CMK (cell line): Measurements from ENCODE around the gene SAT1.

Source experiments
- DNase-seq: peaks from one replicate; pipeline ENCODE4 v3.0.0-alpha.2; 2010; ENCODE audit warnings: low read depth

SAT1 gene

DNA sequence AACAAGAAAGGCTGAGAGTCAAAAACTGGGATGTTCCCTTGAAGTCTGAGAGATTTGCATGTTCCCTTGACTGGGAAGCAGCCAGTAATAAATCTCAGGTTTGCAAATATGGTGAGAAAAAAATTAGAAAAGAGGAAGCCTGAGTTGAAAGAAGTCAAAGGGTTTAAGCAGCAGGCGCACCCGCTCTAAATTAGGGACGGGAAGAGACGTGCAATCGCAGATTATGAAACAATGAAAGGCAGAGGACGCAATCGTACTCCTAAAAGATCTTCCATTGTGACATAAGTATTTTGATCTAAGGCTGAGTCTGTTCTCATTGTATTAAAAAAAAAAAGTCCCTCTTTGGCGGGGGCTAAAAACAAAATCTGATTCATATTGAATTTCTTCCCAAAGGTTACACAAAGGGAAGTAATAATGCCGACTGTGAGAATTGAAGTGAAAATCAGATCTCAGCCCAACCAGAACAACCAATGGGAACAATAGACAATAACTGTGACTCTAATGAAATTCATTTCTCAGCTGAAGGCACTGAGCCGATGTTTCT lies 28.2 kb downstream of the SAT1 start:
- no peak for DNase-seq

DNA sequence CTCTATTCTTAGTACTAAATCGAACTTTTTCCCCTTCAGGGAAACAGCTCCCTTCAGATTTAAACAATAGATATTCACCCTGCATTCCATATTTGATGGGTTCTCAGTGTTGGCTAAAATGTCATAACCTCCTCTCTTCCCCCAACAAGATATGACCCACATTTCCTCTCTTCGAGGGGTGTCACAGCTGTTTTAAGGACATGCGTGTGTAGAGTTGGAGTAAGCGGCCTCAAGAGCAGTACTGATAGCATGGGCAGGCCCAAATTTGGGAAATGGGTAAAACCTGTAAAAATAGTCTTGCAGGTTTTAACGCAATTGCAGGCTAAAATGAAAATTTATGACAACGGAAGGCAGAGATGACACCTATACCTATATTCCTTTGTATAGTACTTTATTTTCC lies 28.7 kb downstream of the SAT1 start:
- DNase-seq, result no peak

DNA sequence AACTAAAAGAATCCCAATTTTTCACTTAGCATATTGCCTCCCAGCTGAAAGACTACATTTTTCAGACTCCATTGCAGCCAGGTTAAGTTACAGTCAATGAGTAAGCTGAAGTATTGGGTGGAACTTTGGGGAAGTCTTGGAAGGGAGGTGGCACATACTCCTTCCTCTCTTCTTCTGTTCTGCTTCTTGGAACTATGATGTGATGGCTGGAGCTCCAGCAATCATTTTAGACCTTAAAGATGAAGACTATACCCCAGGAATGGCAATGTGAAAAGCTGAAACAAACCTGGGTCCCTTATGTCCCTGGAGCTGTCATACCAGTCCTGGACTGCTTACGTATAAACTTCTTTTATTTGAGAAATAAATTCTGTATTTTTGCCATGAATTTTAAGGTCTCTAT lies 30.8 kb downstream of the SAT1 start:
- no peak for DNase-seq

DNA sequence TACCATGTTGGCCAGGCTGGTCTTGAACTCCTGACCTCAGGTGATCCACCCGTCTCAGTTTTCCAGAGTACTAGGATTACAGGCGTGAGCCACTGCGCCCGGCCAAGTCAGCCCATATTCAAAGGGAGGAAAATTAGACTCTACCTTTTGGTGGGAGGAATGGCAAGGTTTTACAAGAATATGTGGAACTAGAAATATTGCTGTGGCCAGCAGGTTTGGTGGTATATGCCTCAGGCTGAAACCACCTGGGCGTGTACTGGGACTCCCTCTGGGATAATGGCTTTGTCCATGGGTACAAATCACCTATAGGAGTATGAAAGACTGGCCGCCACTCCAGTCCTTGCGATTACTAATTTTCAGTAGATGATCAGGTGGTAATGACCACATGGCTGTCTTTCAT lies 32.4 kb downstream of the SAT1 start:
- DNase-seq, result no peak

DNA sequence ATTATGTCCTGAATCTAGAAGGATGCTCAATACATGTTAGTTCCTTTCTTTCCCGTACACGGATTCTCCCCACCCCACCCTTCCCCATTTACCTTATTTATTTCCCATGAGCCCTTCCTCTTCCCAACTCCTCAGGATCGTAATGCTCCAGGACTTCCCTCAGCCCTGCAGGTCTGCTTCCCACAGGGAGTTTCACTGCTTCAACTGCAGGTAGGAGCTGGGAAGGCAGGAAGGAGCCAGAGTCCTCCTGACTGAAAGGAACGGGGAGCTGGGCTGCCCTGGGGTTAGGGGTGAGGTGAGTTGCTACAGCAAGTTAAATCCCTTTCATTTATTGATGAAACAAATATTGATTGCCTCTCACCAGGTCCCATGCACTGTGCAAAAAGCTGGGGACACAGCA lies 33.2 kb downstream of the SAT1 start:
- no peak for DNase-seq

DNA sequence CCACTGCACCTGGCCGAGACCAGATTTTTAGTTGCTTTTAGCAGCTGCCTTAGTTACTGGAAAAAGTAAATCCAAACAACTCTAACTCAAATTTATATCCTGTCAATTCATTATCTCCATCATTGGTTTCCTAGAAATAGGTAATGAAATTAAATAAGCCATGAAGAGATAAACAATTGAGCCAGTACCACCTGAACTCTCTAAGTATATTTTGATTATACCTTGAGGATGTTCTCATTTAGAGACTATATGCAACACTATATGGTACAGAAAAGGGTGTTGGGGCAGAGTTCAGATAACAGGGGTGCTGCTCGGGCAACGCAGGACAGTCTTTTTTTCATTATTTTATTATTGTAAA lies 35.0 kb downstream of the SAT1 start:
- no peak for DNase-seq

DNA sequence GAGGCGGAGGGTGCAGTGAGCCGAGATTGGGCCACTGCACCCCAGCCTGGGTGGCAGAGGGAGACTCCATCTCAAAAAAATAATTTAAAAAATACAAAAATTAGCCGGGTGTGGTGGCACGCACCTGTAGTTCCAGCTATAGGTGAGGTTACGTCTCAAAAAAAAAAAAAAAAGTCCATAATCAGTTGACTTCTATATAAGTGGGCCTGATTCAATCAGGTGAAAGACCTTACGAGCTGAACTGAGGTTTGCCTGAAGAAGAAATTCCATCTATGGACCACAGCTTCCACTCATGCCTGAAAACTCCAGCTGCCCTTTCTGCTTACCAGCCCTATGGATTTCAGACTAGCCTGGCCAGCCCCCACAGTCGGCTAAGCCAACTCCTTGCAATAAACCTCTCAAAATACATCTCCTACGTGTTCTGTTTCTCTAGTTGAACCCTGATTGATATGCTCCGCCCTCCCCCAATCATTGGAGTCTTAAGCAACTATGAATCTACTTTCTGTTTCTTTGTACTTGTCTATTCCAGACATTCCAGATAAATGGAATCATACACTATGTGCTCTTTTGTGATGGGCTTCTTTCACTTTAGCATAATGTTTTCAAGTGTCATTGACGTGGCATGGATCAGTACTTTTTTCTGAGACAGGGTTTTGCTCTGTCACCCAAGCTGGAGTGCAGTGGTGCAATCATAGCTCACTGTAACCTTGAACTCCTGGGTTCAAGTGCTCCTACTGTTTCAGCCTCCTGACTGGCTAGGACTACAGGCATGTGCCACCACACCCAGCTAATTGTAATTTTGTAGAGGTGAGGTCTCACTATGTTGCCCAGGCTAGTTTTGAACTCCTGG lies 36.6 kb downstream of the SAT1 start:
- DNase-seq, result no peak

DNA sequence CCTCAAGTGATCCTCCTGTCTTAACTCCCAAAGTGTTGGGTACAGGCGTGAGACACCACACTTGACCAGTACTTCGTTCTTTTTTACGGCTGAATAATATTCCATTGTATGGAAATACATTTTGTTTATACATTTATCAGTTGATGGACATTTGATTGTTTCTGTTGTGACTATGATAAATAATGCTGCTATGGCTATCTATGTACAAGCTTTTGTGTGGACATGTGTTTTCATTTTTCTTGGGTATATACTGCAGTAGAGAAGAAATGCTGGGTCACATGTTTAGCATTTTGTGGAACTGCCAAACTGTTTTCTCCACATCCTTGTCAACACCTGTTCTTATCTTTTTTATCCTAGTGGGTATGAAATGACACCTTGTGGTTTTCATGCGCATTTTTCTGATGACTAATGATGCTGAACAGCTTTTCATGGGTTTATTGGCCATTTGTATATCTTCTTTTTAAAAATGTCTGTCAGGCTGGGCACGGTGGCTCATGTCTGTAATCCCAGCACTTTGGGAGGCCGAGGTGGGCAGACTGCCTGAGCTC lies 37.3 kb downstream of the SAT1 start:
- DNase-seq, result no peak

DNA sequence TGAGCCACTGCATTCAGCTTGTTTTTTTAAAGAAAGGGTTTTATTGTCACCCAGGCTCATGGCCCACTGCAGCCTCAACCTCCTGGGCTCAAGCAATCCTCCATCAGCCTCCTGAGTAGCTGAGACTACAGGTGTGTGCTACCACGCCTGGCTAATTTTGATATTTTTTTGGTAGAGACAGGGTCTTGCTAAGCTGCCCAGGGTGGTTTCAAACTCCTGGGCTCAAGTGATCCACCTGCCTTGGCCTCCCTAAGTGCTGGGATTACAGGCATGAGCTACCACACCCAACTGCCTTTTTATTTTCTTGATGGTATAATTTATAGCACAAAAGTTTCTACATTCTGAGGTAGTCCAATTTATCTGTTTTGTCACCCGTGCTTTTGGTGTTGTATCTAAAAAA lies 38.9 kb downstream of the SAT1 start:
- no peak for DNase-seq

DNA sequence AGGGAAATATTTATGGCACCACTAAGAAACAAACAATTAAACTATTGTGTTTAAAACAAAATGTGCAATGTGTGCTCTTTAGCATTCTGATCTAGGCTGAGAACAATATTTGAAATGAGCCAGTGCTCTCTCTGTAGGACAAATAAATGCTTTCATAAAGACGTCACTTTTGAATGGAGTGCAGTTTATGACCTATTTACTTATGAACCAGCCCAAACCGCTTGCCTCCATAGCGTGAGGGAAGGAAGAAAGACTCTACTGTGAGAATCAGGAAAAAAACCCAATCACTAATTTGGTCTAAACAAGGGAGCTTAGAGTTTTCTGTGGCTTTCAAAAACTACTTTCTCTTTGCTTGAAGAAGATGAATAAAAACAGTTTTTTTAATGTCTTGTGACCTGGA lies 39.4 kb downstream of the SAT1 start:
- DNase-seq, result no peak

DNA sequence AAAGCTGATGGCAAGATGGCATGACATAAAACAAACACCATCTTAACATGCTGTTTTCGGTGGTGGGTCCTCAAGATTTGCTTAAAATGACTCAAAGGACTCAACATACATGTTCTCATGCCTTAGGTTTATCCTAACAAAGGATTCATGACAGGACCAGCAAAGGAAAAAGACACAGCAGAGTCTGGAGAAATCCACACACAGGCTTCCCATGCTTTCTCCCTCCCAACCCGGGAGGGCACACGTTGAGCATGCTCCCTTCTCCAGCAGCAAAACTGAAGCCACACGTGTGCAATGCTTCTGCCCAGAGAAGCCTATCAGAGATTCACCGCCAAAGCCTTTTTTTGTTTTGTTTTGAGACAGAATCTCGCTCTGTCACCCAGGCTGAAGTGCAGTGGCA lies 39.9 kb downstream of the SAT1 start:
- no peak for DNase-seq

DNA sequence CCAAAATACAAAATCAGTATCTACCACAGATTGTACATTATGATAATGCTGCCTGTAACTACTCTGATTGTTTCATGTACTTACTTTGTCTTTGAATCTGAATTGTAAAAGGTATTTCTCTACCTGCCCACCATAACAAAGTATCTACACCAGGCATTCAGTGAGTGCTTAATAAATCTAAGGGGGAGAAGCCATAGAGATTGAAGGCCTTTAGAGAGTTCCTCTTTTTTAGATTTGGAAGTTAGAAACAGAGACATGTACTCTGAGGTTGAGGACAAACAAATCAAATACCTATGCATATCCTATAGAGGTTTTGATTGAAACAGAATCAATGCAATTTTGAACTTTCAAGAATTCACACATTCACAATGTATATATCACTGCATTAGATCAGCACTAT lies 42.7 kb downstream of the SAT1 start:
- DNase-seq, result no peak

DNA sequence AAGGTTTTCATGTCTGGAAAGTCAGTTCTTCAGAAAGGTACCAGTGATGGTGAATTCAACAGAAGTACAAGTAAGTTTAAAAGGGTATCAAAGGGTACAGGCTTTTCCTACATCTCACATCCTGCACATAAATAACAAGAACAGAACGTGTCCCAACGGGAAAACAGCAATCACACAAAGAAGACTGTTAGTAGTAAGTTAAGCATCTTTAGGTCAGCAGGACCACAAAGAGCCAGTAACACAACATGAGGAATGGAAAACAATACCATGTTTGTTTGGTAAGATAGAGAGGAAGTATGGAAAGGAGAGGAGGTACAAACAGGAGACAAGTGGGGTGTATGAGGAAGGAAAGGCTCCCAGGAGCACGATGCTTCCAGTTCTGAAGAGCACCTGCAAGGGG lies 43.2 kb downstream of the SAT1 start:
- DNase-seq, result no peak

DNA sequence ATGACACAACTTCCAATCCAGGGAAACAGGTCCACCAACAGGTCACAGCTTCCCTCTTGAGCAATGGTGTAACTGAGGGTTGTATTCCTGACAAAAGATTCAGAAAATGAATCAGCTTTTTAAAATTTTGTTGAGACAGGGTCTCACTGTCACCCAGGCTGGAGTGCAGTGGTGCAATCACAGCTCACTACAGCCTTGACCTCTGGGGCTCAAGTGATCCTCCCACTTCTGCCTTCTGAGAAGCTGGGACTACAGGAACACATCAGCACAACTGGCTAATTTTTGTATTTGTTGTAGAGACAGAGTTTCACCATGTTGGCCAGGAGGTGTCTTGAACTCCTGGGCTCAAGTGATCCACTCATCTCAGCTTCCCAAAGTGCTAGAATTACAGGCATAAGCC lies 43.7 kb downstream of the SAT1 start:
- no peak for DNase-seq

DNA sequence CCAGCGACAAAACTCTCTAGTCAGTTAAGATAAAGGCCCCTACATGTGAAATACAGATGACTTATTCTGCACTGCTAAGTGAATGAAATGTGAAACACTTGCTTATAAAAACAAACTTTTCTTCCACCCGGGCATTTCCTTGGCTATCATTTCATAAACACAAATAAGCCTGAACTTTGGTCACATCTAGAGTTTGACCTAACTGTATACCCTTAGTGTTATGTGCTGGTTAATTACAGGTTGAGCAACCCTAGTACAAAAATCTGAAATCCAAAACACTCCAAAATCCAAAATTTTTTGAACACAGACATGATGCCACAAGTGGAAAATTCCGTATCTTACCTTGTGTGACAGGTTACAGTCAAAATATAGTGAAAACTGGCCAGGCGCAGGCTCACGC lies 45.9 kb downstream of the SAT1 start:
- no peak for DNase-seq

DNA sequence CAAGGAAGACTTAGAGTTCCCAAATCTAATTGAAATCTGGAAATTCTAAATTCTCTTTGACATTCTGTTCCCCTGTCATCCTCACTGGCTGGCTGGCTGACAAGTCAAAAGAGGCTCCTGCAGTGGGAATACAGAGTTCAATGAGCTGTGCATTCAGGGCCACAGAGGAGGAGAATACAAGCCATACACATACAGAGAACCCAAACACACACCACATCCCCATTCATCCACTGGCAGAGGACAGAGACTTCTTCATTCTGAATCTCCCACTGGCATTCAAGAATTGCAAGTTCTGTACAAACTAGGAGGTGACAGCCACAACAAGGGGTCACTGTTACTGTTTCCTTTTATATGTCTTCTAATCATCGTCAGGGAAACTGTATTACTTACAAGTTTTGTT lies 49.7 kb downstream of the SAT1 start:
- no peak for DNase-seq
